Endometrial microvascular endothelial cells (primary cell): ENCODE data around the gene LINGO4. TPM values are rescaled to one million over a fixed set of nuclear protein-coding genes. Genes with fewer than 3 reads are reported as not detected.

ENCODE experiments used
- in situ Hi-C: cut with HindIII; loops from 2 replicates; pipeline ENCODE4 v1.10.0; 2017; ENCODE audit warnings: low sequenced_read_pairs, low pct_unique_long_range_greater_than_20kb; ENCODE audit errors: inconsistent ontology term
- total RNA-seq: library from RNA; depleted of rRNA; stranded (reverse); fragments of >200 nt; gene quantifications from one replicate; pipeline ENCODE4 v1.2.3, GENCODE V29; 2015; ENCODE audit errors: inconsistent ontology term

Gene LINGO4
- total RNA-seq, 1 donor from 2014 or later = not detected

DNA sequence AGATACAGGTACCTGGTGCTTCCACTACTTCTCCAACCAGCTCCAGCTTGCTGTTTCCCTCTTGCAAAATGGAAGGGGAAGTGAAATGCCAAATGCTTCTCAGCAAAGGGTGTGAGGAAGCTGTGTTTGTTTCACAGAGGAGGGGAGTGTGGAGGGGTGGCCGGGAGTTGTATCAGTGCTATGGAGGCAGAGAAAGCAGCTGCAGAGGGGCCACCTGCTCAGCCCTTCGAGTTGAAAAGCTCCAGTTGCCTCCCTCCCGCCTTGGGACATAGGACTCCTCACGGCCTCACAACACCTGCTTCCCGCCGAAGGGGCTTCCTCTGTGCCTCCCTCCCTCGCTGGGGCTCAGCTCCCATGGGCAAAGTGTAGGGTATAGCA, 12.1 kb upstream of the LINGO4 start:
- in situ Hi-C loops = no loop called here

DNA sequence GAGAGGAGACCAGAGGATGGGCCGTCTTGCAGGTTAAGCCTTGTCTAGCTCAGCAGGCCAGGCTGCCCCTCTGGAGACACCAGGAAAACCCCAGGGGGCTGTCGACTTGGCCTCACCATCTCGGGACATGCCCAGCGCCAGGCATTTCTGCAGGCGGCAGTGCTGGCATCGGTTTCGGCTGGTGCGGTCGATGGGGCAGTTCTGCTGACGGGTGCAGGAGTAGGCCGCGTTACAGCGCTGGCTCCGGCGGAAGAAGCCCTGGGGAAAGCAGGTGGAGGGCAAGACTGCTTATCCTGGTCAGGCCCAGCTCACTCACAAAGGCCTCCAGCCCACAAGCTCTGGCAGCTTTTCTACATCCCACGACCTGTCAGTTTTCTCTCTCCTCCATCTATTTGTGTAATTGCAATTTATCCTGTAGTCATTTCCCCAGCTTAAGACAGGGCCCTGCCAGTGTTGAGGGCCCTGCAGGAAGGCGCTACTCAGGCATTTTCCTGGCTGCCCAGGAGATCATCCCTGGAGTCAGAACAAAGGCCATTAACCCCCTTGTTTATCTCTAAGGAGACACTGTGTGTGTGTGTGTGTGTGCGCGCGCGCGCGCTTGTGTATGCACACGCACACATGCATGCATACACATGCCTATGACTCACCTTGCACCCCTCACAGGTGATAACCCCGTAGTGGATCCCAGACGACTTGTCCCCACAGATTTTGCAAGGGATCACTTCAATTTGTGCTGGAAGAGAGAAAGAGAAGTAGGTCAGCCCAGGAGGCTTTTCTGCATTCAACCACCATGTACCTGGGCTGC, 11.5 kb upstream of the LINGO4 start:
- in situ Hi-C loops = no loop called here

DNA sequence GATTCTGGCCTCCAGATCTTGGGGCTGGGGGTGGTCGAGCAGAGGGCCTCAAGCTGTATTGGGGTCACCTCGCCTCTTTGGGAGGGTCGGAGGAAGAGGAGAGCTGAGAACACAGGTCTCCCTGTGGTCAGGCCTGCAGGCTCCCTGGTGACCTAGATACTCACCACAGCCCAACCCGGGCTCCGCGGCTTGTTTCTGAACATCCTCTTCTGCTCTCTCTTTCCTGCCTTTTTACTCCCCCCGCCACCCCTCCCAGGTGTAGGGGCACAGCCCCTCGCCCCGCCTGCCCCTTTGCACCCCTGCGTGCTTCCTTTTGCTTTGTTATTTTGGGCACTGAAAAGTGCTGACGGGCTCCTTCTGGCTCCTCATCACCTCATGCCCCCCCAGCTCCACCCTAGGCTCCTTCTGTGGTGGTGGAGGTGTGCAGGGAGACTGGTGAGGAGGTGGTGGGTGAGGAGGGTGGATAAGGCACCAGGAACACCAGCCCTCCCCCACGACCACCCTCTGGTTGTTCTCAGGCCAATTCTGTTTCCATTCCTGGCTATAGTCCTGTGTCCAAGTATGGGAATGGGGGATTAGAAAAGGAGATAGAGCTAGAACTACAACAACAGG, 10.6 kb upstream of the LINGO4 start:
- in situ Hi-C loops = no loop called here

DNA sequence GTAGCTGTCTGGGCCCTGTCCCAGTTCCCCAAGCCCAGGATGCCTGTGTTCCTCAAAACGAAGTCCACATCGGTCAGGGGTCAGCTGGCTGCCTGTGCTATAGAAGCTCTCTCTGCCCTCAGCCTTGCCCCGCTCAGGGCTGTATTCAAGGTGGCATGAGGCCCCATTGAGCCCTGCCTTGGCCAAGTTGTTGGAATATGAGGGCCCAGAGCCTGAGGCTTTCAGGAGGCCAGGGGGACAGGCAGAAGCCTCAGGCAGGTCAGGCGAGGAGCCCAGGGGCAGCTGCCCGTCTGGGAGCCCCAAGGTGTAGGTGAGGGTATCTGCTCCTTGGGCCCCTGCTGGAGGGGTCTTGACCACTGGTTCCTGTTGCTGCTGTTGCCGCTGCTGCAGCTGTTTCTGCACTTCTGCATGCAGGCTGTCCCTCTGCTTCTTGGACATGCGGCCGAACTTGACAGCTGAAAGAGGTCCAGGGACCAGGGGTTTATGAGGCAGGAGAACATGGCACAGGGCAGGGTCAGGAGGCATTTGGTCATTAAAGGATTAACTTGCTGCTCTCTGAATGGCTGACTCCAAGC, 9.8 kb upstream of the LINGO4 start:
- in situ Hi-C loops = no loop called here

DNA sequence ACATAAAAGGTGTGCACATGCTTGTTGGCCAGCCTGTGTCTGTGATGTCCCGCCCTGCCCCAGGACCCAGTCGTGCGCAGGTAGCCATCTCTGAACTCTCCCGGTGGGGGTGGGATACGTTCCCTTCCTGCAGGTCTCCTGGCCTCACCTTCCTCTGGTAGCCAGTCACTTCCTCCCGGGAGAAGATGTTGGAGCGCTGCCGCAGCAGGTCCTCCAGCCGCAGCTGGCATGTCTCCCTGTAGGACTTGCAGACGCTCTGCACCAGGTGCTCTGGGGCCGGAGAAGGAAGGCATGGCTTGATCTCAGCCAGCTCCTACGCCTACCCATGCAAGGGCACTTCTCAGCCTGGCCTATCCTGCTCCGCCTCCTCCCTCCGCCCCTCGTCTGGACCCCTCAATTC, 9.2 kb upstream of the LINGO4 start:
- in situ Hi-C loops = no loop called here

DNA sequence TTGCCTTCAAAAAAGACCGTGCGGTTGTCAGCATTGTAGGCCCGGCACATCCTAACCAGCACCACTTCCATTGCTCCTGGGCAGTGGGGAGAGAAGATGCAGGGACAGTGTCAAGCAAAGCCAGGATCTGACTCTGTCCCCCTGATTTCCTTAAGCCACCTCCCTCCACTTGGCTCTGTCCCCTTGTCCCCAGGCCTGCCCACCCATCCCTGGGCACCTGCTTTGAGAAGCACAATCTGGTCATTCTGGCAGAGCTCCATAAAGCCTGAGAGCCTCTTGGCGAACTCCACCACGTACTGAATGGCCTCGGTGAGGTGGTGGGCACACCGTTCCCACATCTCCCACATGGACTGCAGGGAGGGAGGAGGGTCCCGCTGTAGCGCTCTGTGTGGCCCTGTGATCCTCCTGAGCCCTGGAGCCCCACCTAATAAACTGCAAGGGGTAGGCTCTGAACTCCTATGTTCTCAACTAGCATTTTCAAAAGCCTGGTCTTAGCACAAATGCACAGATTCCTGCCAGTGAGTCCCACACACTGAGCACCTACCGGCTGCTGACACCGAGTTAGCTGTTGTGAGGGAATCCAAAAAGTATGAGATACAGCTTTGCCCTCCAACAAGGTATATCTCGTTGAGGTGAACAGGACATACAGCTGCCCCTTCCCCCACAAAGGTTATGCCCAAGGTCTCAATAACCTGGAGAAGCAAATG, 8.2 kb upstream of the LINGO4 start:
- in situ Hi-C loops = no loop called here

DNA sequence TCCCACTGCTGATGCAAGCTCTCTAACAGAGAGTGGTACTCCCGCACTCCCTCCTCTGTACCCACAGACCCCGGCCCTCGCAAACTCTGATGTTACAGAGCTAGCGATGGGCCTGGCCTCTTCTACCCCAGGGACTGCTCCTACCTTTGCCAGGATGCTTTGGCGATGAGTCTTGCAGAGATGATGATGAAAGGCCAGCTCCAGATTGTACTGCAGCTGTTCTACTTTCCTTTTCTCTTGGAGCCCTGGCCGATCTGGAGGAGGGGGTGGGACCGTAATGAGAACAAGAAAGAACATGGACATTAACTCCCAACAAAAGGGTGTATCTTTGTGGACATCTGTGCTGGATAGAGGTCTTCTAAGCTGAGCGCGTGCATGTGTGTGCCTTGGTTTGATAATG, 6.0 kb upstream of the LINGO4 start:
- in situ Hi-C loops = no loop called here

DNA sequence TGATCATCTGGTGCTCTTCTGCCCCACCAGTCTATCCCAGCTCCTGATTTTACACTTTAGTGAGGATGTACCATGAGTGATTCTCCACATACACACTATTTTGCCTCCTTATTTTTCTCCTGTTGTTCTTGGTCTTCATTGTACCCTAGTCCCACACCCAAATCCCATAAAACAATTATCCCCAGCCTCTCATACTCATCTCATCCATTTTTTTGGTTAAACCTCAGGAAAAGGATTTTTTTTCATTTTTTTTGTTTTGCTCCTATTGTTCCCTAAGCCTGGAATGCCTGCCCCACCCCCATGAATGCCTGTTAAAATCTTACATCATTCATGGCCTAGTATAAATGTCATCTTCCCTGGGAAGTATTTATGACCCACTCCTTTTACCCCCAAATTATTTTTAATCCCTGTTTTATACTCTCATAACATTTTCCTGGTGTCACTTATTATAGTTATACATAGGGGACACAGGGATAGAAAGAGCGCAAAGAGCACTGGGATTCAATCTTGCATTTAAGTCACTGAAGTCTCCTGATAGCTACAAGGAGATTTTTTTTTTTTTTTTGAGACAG, 4.9 kb upstream of the LINGO4 start:
- in situ Hi-C loops = no loop called here

GRCh38 chr1:151809290-151809984, 4.2 kb upstream of the LINGO4 start:
- in situ Hi-C loops = no loop called here

DNA sequence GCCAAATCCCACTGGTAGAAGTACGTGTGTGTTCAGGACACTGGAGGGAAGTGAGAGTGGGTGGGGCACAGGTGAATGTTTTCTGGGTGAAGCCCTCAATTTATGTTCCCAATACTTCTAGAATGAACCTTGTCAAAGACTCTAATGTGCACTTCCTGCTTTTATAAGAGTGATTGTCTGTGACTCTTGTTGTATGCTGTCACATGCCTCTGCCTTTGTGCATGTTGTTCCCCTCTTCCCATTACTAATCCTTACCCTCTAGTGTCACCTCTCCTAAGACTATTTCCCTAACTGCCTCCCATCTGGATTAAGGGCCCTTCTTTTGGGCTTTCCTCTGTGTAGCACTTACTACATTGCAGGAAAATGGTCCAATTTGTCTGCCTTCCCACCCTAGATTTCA, 2.5 kb upstream of the LINGO4 start:
- in situ Hi-C loops = no loop called here

GRCh38 chr1:151807131-151807530, 1.9 kb upstream of the LINGO4 start:
- in situ Hi-C loops = no loop called here

DNA sequence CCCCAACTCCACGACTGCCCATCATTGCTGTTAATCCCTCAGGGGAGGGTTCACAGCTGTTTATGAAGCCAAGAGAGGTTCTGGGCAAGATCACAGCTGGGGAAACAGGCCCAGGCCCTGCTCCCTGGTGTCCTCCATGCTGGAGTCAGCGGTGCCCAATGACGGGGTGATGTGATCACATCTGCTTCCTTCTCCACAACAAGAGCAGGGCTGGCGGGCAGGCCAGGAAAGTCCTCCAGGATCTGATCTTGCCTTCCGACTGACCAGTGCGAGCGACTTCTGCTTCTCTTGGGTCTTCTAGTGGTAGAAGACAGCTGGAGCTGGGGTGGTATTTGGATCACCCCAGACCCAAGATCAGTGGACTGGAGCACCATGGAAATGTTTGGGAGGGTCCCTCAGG, 951 bp upstream of the LINGO4 start:
- in situ Hi-C loops = no loop called here

- in situ Hi-C loops = no loop called here
These were observed 1.3 kb downstream of the LINGO4 start for GRCh38 chr1:151803915-151804314.

DNA sequence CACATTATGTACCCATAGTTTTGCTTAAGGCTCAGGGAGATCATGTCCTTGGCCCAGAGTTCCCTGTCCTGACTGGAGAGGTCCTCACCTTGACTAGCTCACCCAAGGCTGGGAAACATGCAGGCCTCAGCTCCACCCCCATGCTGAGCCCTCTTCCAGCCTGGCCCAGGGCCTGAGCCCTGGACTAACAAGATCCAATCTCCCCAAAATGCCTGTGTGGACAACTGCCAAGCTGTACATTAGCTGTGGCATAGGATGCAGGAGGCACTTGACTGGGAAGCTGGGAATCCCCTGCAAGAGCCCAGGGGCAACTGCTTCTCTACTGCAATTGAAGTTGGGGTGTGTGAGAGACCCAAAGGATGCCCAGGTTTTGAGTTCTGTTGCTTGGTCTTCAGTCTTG, 2.1 kb downstream of the LINGO4 start:
- in situ Hi-C loops = no loop called here

DNA sequence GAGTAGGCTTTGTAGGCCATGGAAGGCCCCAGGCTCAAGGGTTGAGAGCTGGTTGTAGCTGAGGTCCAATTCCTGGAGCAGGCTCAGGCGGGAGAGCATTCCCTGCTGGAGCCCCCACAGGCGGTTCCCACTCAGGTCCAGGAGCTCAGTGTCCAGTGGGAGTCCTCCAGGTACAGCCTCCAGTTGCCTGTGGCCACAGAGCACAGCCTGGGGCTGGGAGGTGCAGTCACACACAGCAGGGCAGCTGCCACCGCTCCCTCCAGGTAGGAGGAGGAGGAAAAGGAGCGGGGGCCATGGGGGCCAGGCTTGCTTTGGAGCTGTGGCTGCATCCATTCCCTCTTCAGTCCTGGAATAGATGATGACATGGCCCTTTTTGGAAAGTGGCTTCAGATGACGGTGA, 2.8 kb downstream of the LINGO4 start:
- in situ Hi-C loops = no loop called here

GRCh38 chr1:151801846-151802245, 3.4 kb downstream of the LINGO4 start:
- in situ Hi-C loops = no loop called here

DNA sequence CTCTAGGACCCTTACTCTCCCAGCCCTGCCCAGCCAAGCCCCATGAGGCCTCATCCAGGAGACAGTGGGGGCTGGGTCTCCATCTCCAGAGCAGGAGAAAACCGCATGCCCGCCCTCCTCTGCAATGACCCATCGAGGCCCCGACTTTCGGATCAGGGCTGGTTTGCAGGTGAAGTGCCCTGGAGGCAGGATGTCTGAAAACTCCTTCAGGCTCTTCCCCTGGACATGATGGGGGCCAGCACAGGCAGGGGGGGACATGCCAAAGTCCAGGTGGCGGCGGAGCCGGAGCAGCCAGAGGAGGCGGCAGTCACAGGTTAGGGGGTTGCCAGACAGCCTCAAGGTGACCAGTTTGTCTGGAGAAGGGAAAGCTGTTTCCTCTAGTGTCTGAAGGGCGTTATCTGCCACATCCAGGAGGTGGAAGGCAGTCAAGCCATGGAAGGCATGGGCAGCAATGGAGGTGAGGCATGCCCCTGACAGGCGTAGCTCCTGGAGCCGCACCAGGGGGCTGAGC, 3.9 kb downstream of the LINGO4 start:
- in situ Hi-C loops = no loop called here

DNA sequence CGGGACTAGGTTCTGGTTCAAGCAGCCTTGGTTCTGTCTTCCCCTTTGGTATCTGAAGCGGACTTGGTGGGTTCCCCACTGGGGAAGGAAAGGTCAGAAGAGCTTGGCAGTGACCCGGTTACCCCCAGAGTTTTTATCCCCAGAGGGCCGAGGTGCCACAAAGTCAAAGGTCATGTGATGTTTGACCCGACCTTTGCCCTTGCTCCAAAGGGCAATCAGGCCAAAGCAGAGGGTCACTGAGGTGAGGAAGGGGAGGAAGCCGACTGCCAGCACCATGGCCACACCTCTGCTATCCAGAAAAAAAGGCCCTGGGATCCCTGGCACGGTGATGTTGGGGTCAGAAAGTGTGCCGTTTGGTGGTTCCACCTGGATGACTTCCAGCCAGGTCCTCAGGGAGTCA, 4.4 kb downstream of the LINGO4 start:
- in situ Hi-C loops = no loop called here
